SH-SY5Y (cell line): ENCODE results near the gene UBQLN1.

Experiments used
- GATA2 ChIP-seq: IDR thresholded peaks from 2 replicates; pipeline ENCODE4 v1.6.1; 2011; ENCODE audit warnings: mild to moderate bottlenecking, low read depth, low read length
- GATA3 ChIP-seq: IDR thresholded peaks from 2 replicates; pipeline ENCODE4 v1.6.1; 2011; ENCODE audit warnings: low read depth, mild to moderate bottlenecking, low read length, moderate library complexity

UBQLN1 gene

GRCh38 chr9:83707768-83708514 is at the start of gene UBQLN1:
TSS of gene UBQLN1 (minus strand) at chr9:83707958. CDS start at chr9:83707679, 279 bp downstream.
- TF ChIP-seq GATA3 (no peak), GATA2 (no peak; the same call in 1 of the 2 replicates)

- TF ChIP-seq GATA2 (no peak), GATA3 (no peak)
These were observed 46.7 kb upstream of the UBQLN1 start for GRCh38 chr9:83754383-83754977.

GRCh38 chr9:83749706-83750105 is 41.9 kb upstream of the UBQLN1 start:
- TF ChIP-seq GATA3 = no peak
- no peak for TF ChIP-seq GATA2

GRCh38 chr9:83744206-83744605 is 36.4 kb upstream of the UBQLN1 start:
- no peak for TF ChIP-seq GATA2
- no peak for TF ChIP-seq GATA3

GRCh38 chr9:83733739-83734138 is 26.0 kb upstream of the UBQLN1 start:
- TF ChIP-seq GATA2 (no peak), GATA3 (no peak)

GRCh38 chr9:83724436-83724835 is 16.7 kb upstream of the UBQLN1 start:
- no peak for TF ChIP-seq GATA3
- no peak for TF ChIP-seq GATA2

GRCh38 chr9:83722726-83723495 is 15.2 kb upstream of the UBQLN1 start:
- no peak for TF ChIP-seq GATA3
- TF ChIP-seq GATA2 = no peak

- TF ChIP-seq GATA2 (no peak), GATA3 (no peak)
These were observed 13.8 kb upstream of the UBQLN1 start for GRCh38 chr9:83721509-83721908.

- no peak for TF ChIP-seq GATA3
- TF ChIP-seq GATA2 = no peak
These were observed 8.0 kb upstream of the UBQLN1 start for GRCh38 chr9:83715794-83716193.

- TF ChIP-seq GATA2 = no peak
- TF ChIP-seq GATA3 = no peak
These were observed 7.5 kb upstream of the UBQLN1 start for GRCh38 chr9:83715221-83715620.

- TF ChIP-seq GATA3 = no peak
- no peak for TF ChIP-seq GATA2
These were observed 6.6 kb upstream of the UBQLN1 start for GRCh38 chr9:83714329-83714728.

- no peak for TF ChIP-seq GATA3
- TF ChIP-seq GATA2 = no peak
These were observed 879 bp upstream of the UBQLN1 start for GRCh38 chr9:83708515-83709158.

- no peak for TF ChIP-seq GATA2
- TF ChIP-seq GATA3 = no peak
These were observed 315 bp downstream of the UBQLN1 start for GRCh38 chr9:83707518-83707767.

- TF ChIP-seq GATA2 (no peak), GATA3 (no peak)
These were observed 861 bp downstream of the UBQLN1 start for GRCh38 chr9:83706676-83707517.

GRCh38 chr9:83701769-83702168 is 6.0 kb downstream of the UBQLN1 start:
- TF ChIP-seq GATA3 (no peak), GATA2 (no peak)
